NCI-H2107 (cell line): ENCODE data around the gene LIPM.

Experiments
- DNase-seq: peaks from one replicate; lab custom pipeline; 2025; lab: John Stamatoyannopoulos, UW

The LIPM gene, protein sequence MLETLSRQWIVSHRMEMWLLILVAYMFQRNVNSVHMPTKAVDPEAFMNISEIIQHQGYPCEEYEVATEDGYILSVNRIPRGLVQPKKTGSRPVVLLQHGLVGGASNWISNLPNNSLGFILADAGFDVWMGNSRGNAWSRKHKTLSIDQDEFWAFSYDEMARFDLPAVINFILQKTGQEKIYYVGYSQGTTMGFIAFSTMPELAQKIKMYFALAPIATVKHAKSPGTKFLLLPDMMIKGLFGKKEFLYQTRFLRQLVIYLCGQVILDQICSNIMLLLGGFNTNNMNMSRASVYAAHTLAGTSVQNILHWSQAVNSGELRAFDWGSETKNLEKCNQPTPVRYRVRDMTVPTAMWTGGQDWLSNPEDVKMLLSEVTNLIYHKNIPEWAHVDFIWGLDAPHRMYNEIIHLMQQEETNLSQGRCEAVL

DNA sequence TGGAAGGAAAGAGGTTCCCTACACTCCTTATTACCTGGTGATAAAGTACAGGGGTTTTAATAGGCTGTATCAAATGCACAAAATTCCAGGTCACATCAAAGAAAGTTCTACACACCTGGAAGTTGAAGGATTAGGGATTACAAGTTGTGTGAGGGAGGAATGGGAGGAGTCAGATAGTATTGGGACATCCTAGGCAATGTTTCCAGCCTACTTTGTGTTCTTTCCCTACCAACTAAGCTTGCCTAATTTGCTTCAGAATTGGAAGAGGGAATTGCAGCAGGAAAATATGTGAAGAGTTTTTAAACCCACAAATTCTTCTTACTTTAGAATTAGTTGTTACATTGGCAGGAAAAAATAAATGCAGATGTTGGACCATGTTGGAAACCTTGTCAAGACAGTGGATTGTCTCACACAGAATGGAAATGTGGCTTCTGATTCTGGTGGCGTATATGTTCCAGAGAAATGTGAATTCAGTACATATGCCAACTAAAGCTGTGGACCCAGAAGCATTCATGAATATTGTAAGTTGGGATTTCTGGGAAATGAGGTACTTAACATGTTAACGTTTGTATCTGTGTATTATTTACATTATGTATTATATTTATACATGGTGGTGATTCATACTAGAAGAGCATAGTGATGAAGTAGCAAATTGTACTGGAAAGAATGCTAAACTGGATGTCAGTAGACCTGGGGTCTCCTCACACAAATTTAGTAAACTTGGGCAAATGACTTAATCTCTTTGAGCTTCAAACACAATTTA lies at the start of gene LIPM:
Gene LIPM (plus strand): TSS at position 208 of the 763 bp plus-strand sequence. CDS start 167 bp downstream, at position 375.
- DNase-seq = no peak

DNA sequence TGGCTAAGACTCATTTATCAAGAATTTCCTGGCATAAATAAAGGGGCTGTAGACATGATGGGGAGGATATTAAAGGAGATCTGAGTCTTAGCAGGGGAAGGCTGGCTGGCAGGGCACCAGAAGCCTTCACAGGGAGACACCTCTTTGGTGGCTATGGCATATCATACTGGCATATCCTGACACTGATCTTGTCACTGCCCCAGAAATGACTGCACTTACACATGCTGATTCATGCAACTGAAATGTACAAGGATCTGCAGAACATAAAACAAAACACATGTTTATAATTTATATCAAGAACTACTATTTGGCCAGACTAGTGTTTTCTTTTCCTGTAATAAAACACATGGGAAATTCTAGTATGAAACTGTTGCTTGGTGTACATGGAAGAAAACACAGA lies 48.2 kb upstream of the LIPM start:
- no peak for DNase-seq

- no peak for DNase-seq
These were observed 46.8 kb upstream of the LIPM start for GRCh38 chr10:88755753-88756152.

GRCh38 chr10:88756660-88757059 lies 45.9 kb upstream of the LIPM start:
- DNase-seq = no peak

DNA sequence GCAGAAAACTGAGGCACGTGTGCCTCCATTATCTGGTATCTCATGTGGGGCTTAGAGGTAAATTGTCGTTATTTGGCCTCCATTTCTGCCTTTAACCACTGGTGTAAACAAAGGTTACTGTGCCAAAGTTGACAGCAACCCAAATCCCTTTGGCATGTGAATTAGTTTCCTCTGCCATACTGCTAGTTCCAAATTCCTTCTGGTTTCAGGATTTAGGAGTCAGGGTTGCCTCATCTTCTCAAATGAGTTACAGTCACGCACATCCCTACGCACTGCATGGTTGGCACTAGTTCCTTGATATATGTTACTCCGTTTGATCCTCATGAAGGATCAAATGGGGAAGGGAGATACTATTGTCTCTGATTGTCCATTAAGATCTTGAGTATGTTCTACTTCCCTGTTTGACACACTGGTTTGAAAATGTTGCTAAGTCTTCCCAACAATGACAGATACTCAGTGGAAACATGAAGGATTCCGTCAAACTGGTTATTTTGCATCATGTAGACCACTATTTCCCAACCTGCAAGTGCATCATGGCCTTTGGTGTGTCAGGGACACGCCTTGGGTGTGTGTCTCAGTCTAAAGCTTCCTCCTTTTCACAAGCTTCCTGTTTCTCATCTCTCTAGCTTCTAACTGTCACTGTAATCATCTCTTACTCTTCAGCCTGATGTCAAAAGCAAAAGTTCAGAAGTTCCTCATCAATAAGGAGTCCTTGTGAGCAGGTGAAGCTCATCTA lies 43.0 kb upstream of the LIPM start, which contains the start of gene LIPN:
Gene LIPN (plus strand): TSS at position 655 of the 736 bp plus-strand sequence. CDS start 1,386 bp downstream, outside the sequence.
- no peak for DNase-seq

DNA sequence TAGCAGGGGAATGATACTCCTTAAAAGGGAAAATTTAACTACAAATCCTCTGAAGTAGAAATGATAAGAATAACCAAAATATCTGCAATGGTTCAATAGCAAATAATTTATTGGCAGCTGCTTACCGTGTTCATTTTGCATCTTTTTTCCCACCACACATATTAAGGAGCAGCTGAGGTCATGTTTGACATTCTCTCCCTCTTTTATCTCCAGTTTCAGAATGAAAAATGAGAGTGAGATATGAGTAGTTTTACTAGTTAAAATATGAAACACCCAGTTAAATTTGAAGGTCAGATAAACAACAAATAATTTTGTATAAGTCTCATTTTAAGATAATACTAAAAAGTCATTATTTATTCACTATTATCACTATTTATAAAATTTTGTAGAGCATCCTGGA lies 39.6 kb upstream of the LIPM start:
- no peak for DNase-seq

GRCh38 chr10:88763441-88763840 lies 39.1 kb upstream of the LIPM start:
- no peak for DNase-seq

DNA sequence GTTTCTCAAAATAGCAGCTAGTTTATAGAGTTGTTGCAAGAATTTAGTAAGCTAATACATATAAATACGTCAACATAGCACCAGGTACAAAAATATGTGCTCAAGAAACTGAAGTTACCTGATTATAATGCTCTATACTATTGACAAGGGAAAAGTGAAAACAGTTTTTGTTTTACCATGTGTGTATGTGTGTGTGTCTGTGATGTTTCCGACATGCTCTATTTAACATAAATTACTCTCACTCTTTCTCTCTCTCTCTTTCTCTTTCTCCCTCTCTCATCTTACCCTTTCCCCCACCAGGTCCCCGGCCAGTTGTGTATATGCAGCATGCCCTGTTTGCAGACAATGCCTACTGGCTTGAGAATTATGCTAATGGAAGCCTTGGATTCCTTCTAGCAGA lies 38.4 kb upstream of the LIPM start:
- no peak for DNase-seq

DNA sequence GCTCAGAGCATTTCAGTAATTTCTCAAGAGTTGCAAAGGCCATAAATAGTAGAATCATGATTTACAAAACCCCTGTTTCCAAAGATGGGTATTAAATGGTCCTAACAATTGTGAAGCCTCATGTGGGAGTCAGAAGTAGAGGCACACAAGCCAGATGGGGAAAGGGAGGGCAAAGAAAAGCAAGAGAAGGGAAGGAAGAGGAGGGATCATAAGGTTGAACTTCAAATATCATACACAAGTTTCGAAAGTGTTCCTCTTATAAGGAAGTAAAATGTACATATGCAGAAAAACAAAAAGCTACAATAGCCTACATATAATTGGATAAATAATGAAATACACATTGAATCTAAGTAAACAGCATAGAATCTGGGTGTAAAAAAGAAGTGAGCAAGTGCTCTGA lies 36.7 kb upstream of the LIPM start:
- no peak for DNase-seq

DNA sequence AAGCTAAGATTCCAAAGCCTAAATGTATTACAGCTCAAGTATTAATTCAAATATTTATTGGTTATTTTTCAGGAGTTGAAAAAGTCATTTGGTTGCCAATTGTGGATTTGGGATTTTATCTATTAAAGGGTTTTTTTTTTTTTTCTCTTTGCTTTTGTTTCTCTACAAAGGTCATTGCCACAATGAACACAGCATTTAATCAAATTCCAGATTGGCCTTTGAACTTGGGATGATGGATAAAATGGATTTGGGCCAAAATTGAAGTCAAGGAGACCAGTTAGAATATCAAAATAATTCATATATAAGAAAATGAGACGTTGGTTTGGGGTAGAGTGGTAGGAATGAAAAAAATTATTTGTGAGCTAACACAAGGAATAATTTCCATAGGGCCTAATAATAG lies 33.1 kb upstream of the LIPM start:
- no peak for DNase-seq

DNA sequence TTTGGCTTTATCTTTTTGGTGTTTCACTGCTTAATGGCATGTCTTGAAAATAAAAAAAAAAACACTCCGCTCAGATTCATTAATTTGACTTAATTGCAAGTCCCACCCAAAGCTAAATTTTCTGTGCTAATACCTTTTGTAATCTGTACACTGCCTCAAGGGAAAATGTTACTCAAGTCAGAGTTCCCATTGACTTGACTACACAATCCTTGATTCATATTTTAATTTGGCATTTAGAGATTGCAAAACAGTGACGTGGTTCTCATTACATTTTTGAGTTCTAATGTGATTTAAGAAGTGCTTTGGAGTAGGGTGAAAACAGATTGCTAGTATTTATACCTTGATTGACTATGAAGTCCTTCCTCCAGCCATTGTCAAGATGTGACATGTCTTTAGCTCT lies 21.3 kb upstream of the LIPM start:
- no peak for DNase-seq

GRCh38 chr10:88782222-88782621 lies 20.3 kb upstream of the LIPM start:
- DNase-seq = no peak

GRCh38 chr10:88783724-88784123 lies 18.8 kb upstream of the LIPM start:
- DNase-seq = no peak

GRCh38 chr10:88786032-88786770 lies 16.3 kb upstream of the LIPM start:
- no peak for DNase-seq

GRCh38 chr10:88787463-88787862 lies 15.1 kb upstream of the LIPM start:
- DNase-seq = no peak

DNA sequence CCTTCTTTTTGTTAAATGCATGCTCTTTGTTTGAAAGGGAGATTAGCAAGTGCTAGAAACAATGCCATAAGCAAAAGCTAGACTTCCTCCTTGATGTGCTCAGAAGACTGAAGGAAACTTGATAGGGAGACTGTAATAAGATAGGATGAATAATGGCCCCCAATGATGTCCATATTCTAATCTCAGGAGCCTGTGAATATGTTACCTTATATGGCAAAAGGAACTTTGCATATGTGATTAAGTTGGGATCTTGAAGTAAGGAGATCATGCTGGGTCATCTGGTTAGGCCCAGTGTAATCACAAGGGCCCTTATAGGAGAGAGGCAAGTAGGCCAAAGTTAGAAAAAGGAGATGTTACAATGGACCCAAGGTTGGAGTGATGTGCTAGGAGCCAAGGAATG lies 13.6 kb upstream of the LIPM start:
- DNase-seq = no peak

DNA sequence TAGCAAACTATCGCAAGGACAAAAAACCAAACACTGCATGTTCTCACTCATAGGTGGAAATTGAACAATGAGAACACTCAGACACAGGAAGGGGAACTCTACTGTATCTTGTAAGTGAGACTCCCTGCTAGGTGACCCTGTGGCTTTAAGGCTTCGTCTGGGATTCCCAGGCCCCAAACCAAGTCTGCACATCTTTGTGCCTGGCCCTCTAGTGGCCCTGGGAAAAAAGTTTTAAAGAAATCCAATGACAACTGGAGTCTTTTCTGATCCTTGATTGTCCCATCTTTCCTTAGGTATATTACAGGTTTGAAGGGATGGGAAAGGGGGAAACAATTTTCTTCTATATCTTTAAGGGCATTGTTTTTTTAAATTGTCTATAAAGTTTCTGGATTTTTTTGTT lies 10.6 kb upstream of the LIPM start:
- DNase-seq = no peak

GRCh38 chr10:88792661-88793060 lies 9.9 kb upstream of the LIPM start:
- no peak for DNase-seq

DNA sequence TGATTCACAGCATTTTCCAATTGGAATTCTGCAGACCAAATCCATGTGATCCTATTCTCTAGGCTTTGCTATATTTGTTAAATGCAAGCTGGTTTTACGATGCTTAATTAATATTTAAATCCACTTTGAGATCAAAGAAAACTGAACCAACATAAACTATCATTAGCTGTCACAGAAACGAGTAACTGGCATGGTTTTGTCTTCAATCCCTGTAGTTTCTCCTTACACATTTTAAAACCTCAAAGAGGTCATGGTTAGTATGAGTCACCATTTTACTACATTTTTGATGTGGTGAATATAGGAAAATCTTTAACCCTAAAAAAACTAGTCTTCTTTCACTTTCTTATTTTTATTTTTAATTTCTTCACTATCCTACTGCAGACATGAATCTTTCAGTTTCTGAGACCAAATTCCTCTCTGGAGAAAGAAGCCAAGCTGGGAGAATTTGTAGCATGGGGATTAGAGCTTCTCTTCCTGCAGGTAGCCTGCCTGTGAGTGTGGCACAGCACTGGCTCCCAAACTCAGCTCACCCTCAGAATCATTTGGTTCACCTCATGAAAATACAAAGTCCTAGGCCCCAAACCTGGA lies 8.7 kb upstream of the LIPM start:
- no peak for DNase-seq

DNA sequence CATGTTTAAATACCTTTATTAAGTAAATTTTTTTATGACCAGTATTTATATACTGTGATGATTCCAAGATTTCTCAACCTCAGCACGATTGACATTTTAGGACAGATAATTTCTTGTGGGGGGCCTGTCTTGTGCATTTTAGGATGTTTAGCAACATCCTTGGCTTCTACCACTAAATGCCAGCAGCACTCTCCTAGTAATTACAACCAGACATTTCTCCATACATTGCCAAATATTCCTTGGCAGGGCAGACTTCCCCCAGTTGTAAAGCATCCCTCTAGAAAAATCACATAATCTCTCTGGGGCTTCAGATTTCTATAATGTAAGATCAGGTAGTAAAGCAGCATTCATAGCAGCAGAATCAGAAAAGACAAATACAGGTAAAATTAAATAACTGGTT lies 7.8 kb upstream of the LIPM start:
- no peak for DNase-seq
